ENCODE data around the gene NCMAP.

GRCh38 chr1:24606621-24607020, 50.7 kb downstream of the NCMAP start:
- TF ChIP-seq POLR2AphosphoS5 (IDR thresholded peaks at IDR 0.05; ENCODE audit: insufficient read depth in 1 of 2, low read depth in 1 of 2) = no peak
- TF ChIP-seq POLR2A (IDR thresholded peaks at IDR 0.05) = no peak
- TF ChIP-seq CTCF (IDR thresholded peaks at IDR 0.05) = no peak

All from vagina (tissue), 2 donors.